CD8-positive, alpha-beta memory T cell (primary cell): Measurements from ENCODE around the gene PLSCR4. TPM values are rescaled to one million over a fixed set of nuclear protein-coding genes. Genes with fewer than 3 reads are reported as not detected.

Experiments
- CTCF ChIA-PET: fragments of 350-600 bp; sonication (Branson Sonifier 250); formaldehyde crosslinking; loops from one replicate; lab custom pipeline; 2021; ENCODE audit warnings: antibody characterized with exemption; lab: Charles Lee
- POLR2A ChIA-PET: fragments of 350-600 bp; sonication (Branson Sonifier 250); formaldehyde crosslinking; loops from one replicate; lab custom pipeline; 2021; ENCODE audit warnings: antibody characterized with exemption; lab: Charles Lee
- DNase-seq, 5 donors: peaks; one replicate each; pipeline versions ENCODE4 v3.0.0 to v3.0.0-alpha.2; 2020 to 2022; ENCODE audit warnings: mixed read lengths in 1 of 5
- H3K27ac ChIP-seq: one replicate; pipeline ENCODE4 v1.7.0; 2013; ENCODE audit warnings: low read depth, mild to moderate bottlenecking, low read length, moderate library complexity
- H3K27me3 ChIP-seq: 2 replicates; pipeline ENCODE4 v1.7.0; 2013; ENCODE audit warnings: low read length, mild to moderate bottlenecking; ENCODE audit not compliant: insufficient read depth, poor library complexity, severe bottlenecking
- H3K36me3 ChIP-seq: 2 replicates; pipeline ENCODE4 v1.7.0; 2013; ENCODE audit warnings: mild to moderate bottlenecking, low read length, moderate library complexity; ENCODE audit not compliant: insufficient read depth
- H3K4me1 ChIP-seq: 2 replicates; pipeline ENCODE4 v1.7.0; 2013; ENCODE audit warnings: mild to moderate bottlenecking, low read length, moderate library complexity; ENCODE audit not compliant: insufficient read depth
- H3K4me3 ChIP-seq: 2 replicates; pipeline ENCODE4 v1.7.0; 2013; ENCODE audit warnings: mild to moderate bottlenecking, low read length
- H3K9me3 ChIP-seq: 2 replicates; pipeline ENCODE4 v1.7.0; 2013; ENCODE audit warnings: mild to moderate bottlenecking, low read length
- H3K27ac Mint-ChIP-seq, 8 donors: one replicate each; pipeline ENCODE4 v1.8.0; 2020 to 2021; ENCODE audit warnings: mixed read lengths in 8 of 8, mild to moderate bottlenecking in 6 of 8, inconsistent platforms in 3 of 8, moderate library complexity in 3 of 8
- H3K27me3 Mint-ChIP-seq, 2 donors: one replicate each; pipeline ENCODE4 v1.8.0; 2020 to 2021; ENCODE audit warnings: mixed read lengths in 2 of 2, mild to moderate bottlenecking in 1 of 2, moderate library complexity in 1 of 2
- H3K36me3 Mint-ChIP-seq, 3 donors: one replicate each; pipeline ENCODE4 v1.8.0; 2020 to 2021; ENCODE audit warnings: mixed read lengths in 3 of 3, inconsistent platforms in 1 of 3, mild to moderate bottlenecking in 1 of 3
- H3K4me1 Mint-ChIP-seq, 3 donors: one replicate each; pipeline ENCODE4 v1.8.0; 2020 to 2021; ENCODE audit warnings: mixed read lengths in 3 of 3, inconsistent platforms in 1 of 3, mild to moderate bottlenecking in 1 of 3
- H3K4me3 Mint-ChIP-seq, 7 donors: one replicate each; pipeline ENCODE4 v1.8.0; 2020 to 2021; ENCODE audit warnings: mixed read lengths in 7 of 7, mild to moderate bottlenecking in 6 of 7, moderate library complexity in 4 of 7, inconsistent platforms in 2 of 7
- H3K9me3 Mint-ChIP-seq, 5 donors: one replicate each; pipeline ENCODE4 v1.8.0; 2020 to 2022; ENCODE audit warnings: mixed read lengths in 5 of 5, mild to moderate bottlenecking in 3 of 5, moderate library complexity in 2 of 5, inconsistent platforms in 1 of 5
- polyA plus RNA-seq: library from polyadenylated mRNA; unstranded; fragments of 300-500 nt; fragmentation: Illumina TruSeq; gene quantifications from one replicate; pipeline ENCODE4 v1.2.3, GENCODE V29; 2021
- total RNA-seq, 2 experiments: library from RNA; stranded (reverse); gene quantifications; one replicate each; pipeline ENCODE4 v1.2.3, GENCODE V29; 2021

Gene PLSCR4
- total and polyA plus RNA-seq, 3 experiments from 2014 or later, result not detected

GRCh38 chr3:146154316-146154715, 96.6 kb downstream of the PLSCR4 start:
- Histone ChIP-seq H3K27me3 (no peaks in the 10 kb centered on the region), H3K9me3 (no peaks in the 10 kb centered on the region), H3K27ac (no peak overlapping the region), H3K4me1 (no peaks in the 10 kb centered on the region), H3K36me3 (no peaks in the 10 kb centered on the region), H3K4me3 (no peak overlapping the region)
- H3K27me3 Mint-ChIP-seq, result peaks cover 0 to 14% of the 10 kb centered on the region in 2 donors
- H3K27ac Mint-ChIP-seq, result no peak overlapping the region
- ChIA-PET POLR2A (no interaction called here), CTCF (no interaction called here)
- H3K4me1 Mint-ChIP-seq, result no peaks in the 10 kb centered on the region
- H3K9me3 Mint-ChIP-seq, result no peaks in the 10 kb centered on the region
- no peak for DNase-seq
- H3K36me3 Mint-ChIP-seq, result no peaks in the 10 kb centered on the region
- no peak overlapping the region for H3K4me3 Mint-ChIP-seq

- Histone ChIP-seq H3K27me3 (no peaks in the 10 kb centered on the region), H3K27ac (no peak overlapping the region), H3K36me3 (no peaks in the 10 kb centered on the region), H3K4me3 (no peak overlapping the region), H3K4me1 (no peaks in the 10 kb centered on the region), H3K9me3 (no peaks in the 10 kb centered on the region)
- Mint-ChIP-seq H3K9me3 (no peaks in the 10 kb centered on the region), H3K27me3 (peaks cover 0 to 6% of the 10 kb centered on the region in 2 donors), H3K4me1 (no peaks in the 10 kb centered on the region), H3K36me3 (no peaks in the 10 kb centered on the region), H3K27ac (no peak overlapping the region), H3K4me3 (no peak overlapping the region)
- ChIA-PET CTCF (no interaction called here), POLR2A (no interaction called here)
- DNase-seq, result no peak
These were observed 97.5 kb downstream of the PLSCR4 start for GRCh38 chr3:146153429-146153828.

GRCh38 chr3:146152834-146153233, 98.1 kb downstream of the PLSCR4 start:
- CTCF ChIA-PET, result no interaction called here
- Histone ChIP-seq H3K4me1 (no peaks in the 10 kb centered on the region), H3K4me3 (no peak overlapping the region), H3K36me3 (no peaks in the 10 kb centered on the region), H3K27ac (no peak overlapping the region), H3K27me3 (no peaks in the 10 kb centered on the region), H3K9me3 (no peaks in the 10 kb centered on the region)
- DNase-seq, result no peak
- H3K4me3 Mint-ChIP-seq, result no peak overlapping the region
- POLR2A ChIA-PET, result no interaction called here
- no peaks in the 10 kb centered on the region for H3K4me1 Mint-ChIP-seq
- H3K36me3 Mint-ChIP-seq, result no peaks in the 10 kb centered on the region
- H3K9me3 Mint-ChIP-seq, result no peaks in the 10 kb centered on the region
- H3K27me3 Mint-ChIP-seq, result peaks cover 0 to 5% of the 10 kb centered on the region in 2 donors
- no peak overlapping the region for H3K27ac Mint-ChIP-seq

GRCh38 chr3:146148468-146148931, 102.4 kb downstream of the PLSCR4 start:
- Mint-ChIP-seq H3K27ac (no peak overlapping the region), H3K4me1 (no peaks in the 10 kb centered on the region), H3K36me3 (no peaks in the 10 kb centered on the region), H3K27me3 (no peaks in the 10 kb centered on the region), H3K4me3 (no peak overlapping the region), H3K9me3 (no peaks in the 10 kb centered on the region)
- ChIA-PET CTCF (no interaction called here), POLR2A (no interaction called here)
- Histone ChIP-seq H3K27ac (no peak overlapping the region), H3K27me3 (no peaks in the 10 kb centered on the region), H3K9me3 (no peaks in the 10 kb centered on the region), H3K4me3 (no peak overlapping the region), H3K4me1 (no peaks in the 10 kb centered on the region), H3K36me3 (no peaks in the 10 kb centered on the region)
- no peak for DNase-seq

- H3K27me3 Mint-ChIP-seq, result no peaks in the 10 kb centered on the region
- H3K9me3 Mint-ChIP-seq, result no peaks in the 10 kb centered on the region
- Histone ChIP-seq H3K27ac (no peak overlapping the region), H3K27me3 (no peaks in the 10 kb centered on the region), H3K36me3 (no peaks in the 10 kb centered on the region), H3K4me3 (no peak overlapping the region), H3K9me3 (no peaks in the 10 kb centered on the region), H3K4me1 (no peaks in the 10 kb centered on the region)
- H3K4me3 Mint-ChIP-seq, result no peak overlapping the region
- ChIA-PET CTCF (no interaction called here), POLR2A (no interaction called here)
- H3K4me1 Mint-ChIP-seq, result no peaks in the 10 kb centered on the region
- H3K36me3 Mint-ChIP-seq, result no peaks in the 10 kb centered on the region
- no peak for DNase-seq
- H3K27ac Mint-ChIP-seq, result no peak overlapping the region
These were observed 105.3 kb downstream of the PLSCR4 start for GRCh38 chr3:146145642-146146041.

- Histone ChIP-seq H3K27me3 (no peaks in the 10 kb centered on the region), H3K9me3 (no peaks in the 10 kb centered on the region), H3K4me1 (no peaks in the 10 kb centered on the region), H3K27ac (no peak overlapping the region), H3K36me3 (no peaks in the 10 kb centered on the region), H3K4me3 (no peak overlapping the region)
- no peak for DNase-seq
- Mint-ChIP-seq H3K27me3 (no peaks in the 10 kb centered on the region), H3K36me3 (no peaks in the 10 kb centered on the region), H3K9me3 (no peaks in the 10 kb centered on the region), H3K27ac (no peak overlapping the region), H3K4me1 (no peaks in the 10 kb centered on the region), H3K4me3 (no peak overlapping the region)
- ChIA-PET CTCF (no interaction called here), POLR2A (no interaction called here)
These were observed 108.1 kb downstream of the PLSCR4 start for GRCh38 chr3:146142757-146143156.

Other genes with a start within 250 kb of the PLSCR4 start
- gene PLOD2, start 89.9 kb downstream of the PLSCR4 start, total RNA-seq, result under 1 TPM; 0.18 to 0.35 TPM
- gene PLOD2, start 89.9 kb downstream of the PLSCR4 start, polyA plus RNA-seq, result not detected
- not detected for gene PLSCR2, start 218.5 kb upstream of the PLSCR4 start, total RNA-seq
- gene PLSCR2, start 218.5 kb upstream of the PLSCR4 start, polyA plus RNA-seq, result not detected